Esophagus (tissue), 2 donors: ENCODE data around the gene HECTD1. TPM values are rescaled to one million over a fixed set of nuclear protein-coding genes. Genes with fewer than 3 reads are reported as not detected.
"Not testable (repeated sequence)": the region's sequence is repeated elsewhere in the genome, so short reads cannot be mapped to it uniquely, and the experiment has no call there.

Experiments
- H3K27ac ChIP-seq, 2 donors: one replicate each; pipeline ENCODE4 v1.5.1; 2013; ENCODE audit warnings: low read depth in 2 of 2, mild to moderate bottlenecking in 2 of 2, inconsistent platforms in 1 of 2, low read length in 1 of 2, moderate library complexity in 1 of 2
- H3K27me3 ChIP-seq, 2 donors: one replicate each; pipeline ENCODE4 v1.6.1; 2013; ENCODE audit warnings: low read length in 2 of 2, control low read depth in 1 of 2, mild to moderate bottlenecking in 1 of 2; ENCODE audit not compliant: insufficient read depth in 2 of 2, control insufficient read depth in 1 of 2
- H3K36me3 ChIP-seq, 2 donors: one replicate each; pipeline ENCODE4 v1.6.1; 2013; ENCODE audit warnings: low read length in 1 of 2; ENCODE audit not compliant: control insufficient read depth in 2 of 2, insufficient read depth in 2 of 2
- H3K4me1 ChIP-seq, 2 donors: one replicate each; pipeline ENCODE4 v1.6.1; 2013; ENCODE audit warnings: low read length in 1 of 2; ENCODE audit not compliant: control insufficient read depth in 2 of 2, insufficient read depth in 2 of 2
- H3K4me3 ChIP-seq, 2 donors: one replicate each; pipeline ENCODE4 v1.5.1; 2013; ENCODE audit warnings: low read length in 2 of 2, mild to moderate bottlenecking in 2 of 2, low read depth in 1 of 2, moderate library complexity in 1 of 2
- H3K9me3 ChIP-seq, 2 donors: one replicate each; pipeline ENCODE4 v1.6.1; 2013; ENCODE audit warnings: mild to moderate bottlenecking in 2 of 2, low read depth in 1 of 2, low read length in 1 of 2, moderate library complexity in 1 of 2; ENCODE audit not compliant: control insufficient read depth in 2 of 2, insufficient read depth in 1 of 2
- WGBS, 2 donors: extraction: QIAGEN DNeasy Blood & Tissue Kit; methylation state at CpG; one replicate each; pipeline ENCODE4 v1.1.7; 2013; 5-methylcytosine and 5-hydroxymethylcytosine counted together
- polyA plus RNA-seq, 2 donors: library from polyadenylated mRNA; stranded (reverse); fragments of 200-250 nt; gene quantifications; one replicate each; pipeline ENCODE4 v1.2.3, GENCODE V29; 2013
- donor health status: healthy with polysubstance abuse.
- donor health status: Bipolar disorder and iron deficiency.

The HECTD1 gene
- polyA plus RNA-seq, 2 donors = 90.0 to 140 TPM

GRCh38 chr14:31078766-31079165 is 128.8 kb downstream of the HECTD1 start:
- no peaks in the 10 kb centered on the region for H3K27me3 ChIP-seq
- H3K9me3 ChIP-seq = no peaks in the 10 kb centered on the region
- no peak overlapping the region for H3K27ac ChIP-seq
- 43 to 48% methylated on average over 2 of the region's 2 CpGs for WGBS, 2 donors
- H3K36me3 ChIP-seq = no peaks in the 10 kb centered on the region
- H3K4me1 ChIP-seq = no peaks in the 10 kb centered on the region
- no peak overlapping the region for H3K4me3 ChIP-seq

- no peak overlapping the region for H3K27ac ChIP-seq
- no peaks in the 10 kb centered on the region for H3K36me3 ChIP-seq
- no peaks in the 10 kb centered on the region for H3K27me3 ChIP-seq
- 97 to 100% methylated on average over 2 of the region's 2 CpGs for WGBS, 2 donors
- H3K9me3 ChIP-seq = no peaks in the 10 kb centered on the region
- H3K4me1 ChIP-seq = no peaks in the 10 kb centered on the region
- H3K4me3 ChIP-seq = no peak overlapping the region
Observed at GRCh38 chr14:31075144-31075543, 132.4 kb downstream of the HECTD1 start.

- no peak overlapping the region for H3K27ac ChIP-seq
- 92 to 96% methylated on average over 2 of the region's 2 CpGs for WGBS, 2 donors
- H3K4me1 ChIP-seq = no peaks in the 10 kb centered on the region
- H3K9me3 ChIP-seq = no peaks in the 10 kb centered on the region
- no peaks in the 10 kb centered on the region for H3K36me3 ChIP-seq
- H3K4me3 ChIP-seq = no peak overlapping the region
- no peaks in the 10 kb centered on the region for H3K27me3 ChIP-seq
Observed at GRCh38 chr14:31071151-31071550, 136.4 kb downstream of the HECTD1 start.

GRCh38 chr14:31070431-31070830 is 137.2 kb downstream of the HECTD1 start:
- 94 to 96% methylated on average over 5 of the region's 5 CpGs for WGBS, 2 donors

DNA sequence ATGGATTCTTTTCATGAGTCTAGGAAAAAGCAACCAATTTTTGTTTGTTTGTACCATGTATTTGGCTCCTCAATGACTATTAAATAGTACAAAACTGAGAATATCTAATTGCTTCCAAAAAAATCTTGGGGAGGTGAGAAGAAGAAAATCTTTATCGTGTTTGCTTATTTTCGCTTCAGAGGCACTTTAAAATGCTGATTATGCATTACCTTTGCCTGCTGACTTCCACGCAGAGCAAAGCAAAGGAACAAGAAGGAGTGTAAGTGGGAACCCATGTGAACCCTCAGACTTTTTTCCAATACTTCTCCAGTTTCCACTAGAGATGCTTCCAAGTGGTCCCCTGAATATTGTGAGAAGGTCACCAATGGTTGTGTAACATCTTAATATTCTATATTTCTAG is 138.2 kb downstream of the HECTD1 start:
- H3K36me3 ChIP-seq = no peaks in the 10 kb centered on the region
- H3K9me3 ChIP-seq = no peaks in the 10 kb centered on the region
- whole genome bisulfite sequencing, 2 donors = 89 to 95% methylated on average over 3 of the region's 3 CpGs
- no peaks in the 10 kb centered on the region for H3K27me3 ChIP-seq
- H3K4me3 ChIP-seq = no peak overlapping the region
- no peak overlapping the region for H3K27ac ChIP-seq
- H3K4me1 ChIP-seq = no peaks in the 10 kb centered on the region

More at GRCh38 chr14:31070431-31070830, 137.2 kb downstream of the HECTD1 start:
- Histone ChIP-seq H3K27me3 (no peaks in the 10 kb centered on the region), H3K9me3 (no peaks in the 10 kb centered on the region), H3K4me1 (no peaks in the 10 kb centered on the region), H3K36me3 (no peaks in the 10 kb centered on the region), H3K4me3 (no peak overlapping the region), H3K27ac (no peak overlapping the region)

DNA sequence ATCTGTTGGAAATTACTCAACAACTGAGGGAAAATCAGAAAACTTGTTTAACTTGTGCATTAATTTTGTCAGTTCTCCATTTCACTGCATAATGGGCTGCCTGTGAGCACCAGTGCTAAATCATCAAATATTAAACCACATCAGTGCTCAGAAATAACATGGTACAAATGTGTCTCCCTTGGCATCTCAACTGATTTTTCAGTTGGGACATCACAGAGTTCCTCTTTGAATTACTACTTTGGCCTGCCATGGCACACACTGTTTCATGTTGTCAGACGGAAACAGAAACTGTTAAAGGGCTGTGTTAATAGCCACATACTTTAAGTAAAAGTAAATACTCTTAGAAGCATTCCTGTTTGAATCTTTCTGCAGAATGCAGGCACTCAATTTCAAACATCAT is 139.4 kb downstream of the HECTD1 start:
- Histone ChIP-seq H3K4me3 (no peak overlapping the region), H3K4me1 (no peaks in the 10 kb centered on the region), H3K36me3 (no peaks in the 10 kb centered on the region), H3K27ac (no peak overlapping the region), H3K9me3 (no peaks in the 10 kb centered on the region), H3K27me3 (no peaks in the 10 kb centered on the region)
- 75 to 80% methylated on average over 1 of the region's 1 CpG for WGBS, 2 donors

- not testable (repeated sequence) for H3K27me3 ChIP-seq, H3K4me3 ChIP-seq, H3K27ac ChIP-seq, H3K36me3 ChIP-seq, H3K9me3 ChIP-seq, H3K4me1 ChIP-seq
- 92 to 96% methylated on average over 8 of the region's 8 CpGs for WGBS, 2 donors
Observed at GRCh38 chr14:31062908-31063307, 144.7 kb downstream of the HECTD1 start.

- no peak overlapping the region for H3K4me3 ChIP-seq
- H3K27ac ChIP-seq = peak overlapping the region in 1 of 2 donors; percentile 47
- no peaks in the 10 kb centered on the region for H3K36me3 ChIP-seq
- H3K4me1 ChIP-seq = peaks cover 0 to 2% of the 10 kb centered on the region in 2 donors
- H3K27me3 ChIP-seq = no peaks in the 10 kb centered on the region
- H3K9me3 ChIP-seq = no peaks in the 10 kb centered on the region
- 68 to 70% methylated on average over 6 of the region's 6 CpGs for WGBS, 2 donors
Observed at GRCh38 chr14:31060253-31060875, 147.2 kb downstream of the HECTD1 start.

- no peak overlapping the region for H3K4me3 ChIP-seq
- H3K27me3 ChIP-seq = no peaks in the 10 kb centered on the region
- H3K27ac ChIP-seq = peak overlapping the region; percentile 54 to 78
- no peaks in the 10 kb centered on the region for H3K9me3 ChIP-seq
- peaks cover 0 to 2% of the 10 kb centered on the region in 2 donors for H3K4me1 ChIP-seq
- no peaks in the 10 kb centered on the region for H3K36me3 ChIP-seq
- 36 to 52% methylated on average over 1 of the region's 1 CpG for WGBS, 2 donors
Observed at GRCh38 chr14:31059152-31059924, 148.3 kb downstream of the HECTD1 start.
